ENCODE data around the gene KCNQ1.

Gene KCNQ1

GRCh38 chr11:2738551-2739431 is 294.0 kb downstream of the KCNQ1 start:
- Histone ChIP-seq H3K4me1 (ENCODE audit: control insufficient read depth, insufficient read depth, low read length) (peaks cover 5% of the 10 kb centered on the region), H3K27me3 (ENCODE audit: control insufficient read depth in 1 of 2, insufficient read depth in 2 of 2, low read length in 2 of 2) (no peaks in the 10 kb centered on the region), H3K4me3 (ENCODE audit: low read length in 2 of 2) (no peak overlapping the region), H3K9me3 (ENCODE audit: control insufficient read depth in 2 of 2, low read length in 2 of 2) (no peaks in the 10 kb centered on the region), H3K27ac (ENCODE audit: low read length) (no peak overlapping the region), H3K36me3 (ENCODE audit: control insufficient read depth in 2 of 2, insufficient read depth in 2 of 2, low read length in 2 of 2) (no peaks in the 10 kb centered on the region), H3K9ac (ENCODE audit: low read length in 2 of 2) (no peak overlapping the region)

GRCh38 chr11:2739531-2740274 is 294.9 kb downstream of the KCNQ1 start:
- no peak overlapping the region for H3K27ac ChIP-seq (ENCODE audit: low read length)
- peaks cover 5% of the 10 kb centered on the region for H3K4me1 ChIP-seq (ENCODE audit: control insufficient read depth, insufficient read depth, low read length)
- no peaks in the 10 kb centered on the region for H3K9me3 ChIP-seq (ENCODE audit: control insufficient read depth in 2 of 2, low read length in 2 of 2)
- H3K9ac ChIP-seq (ENCODE audit: low read length in 2 of 2), result no peak overlapping the region
- H3K4me3 ChIP-seq (ENCODE audit: low read length in 2 of 2), result no peak overlapping the region
- H3K36me3 ChIP-seq (ENCODE audit: control insufficient read depth in 2 of 2, insufficient read depth in 2 of 2, low read length in 2 of 2), result no peaks in the 10 kb centered on the region
- H3K27me3 ChIP-seq (ENCODE audit: control insufficient read depth in 1 of 2, insufficient read depth in 2 of 2, low read length in 2 of 2), result no peaks in the 10 kb centered on the region

DNA sequence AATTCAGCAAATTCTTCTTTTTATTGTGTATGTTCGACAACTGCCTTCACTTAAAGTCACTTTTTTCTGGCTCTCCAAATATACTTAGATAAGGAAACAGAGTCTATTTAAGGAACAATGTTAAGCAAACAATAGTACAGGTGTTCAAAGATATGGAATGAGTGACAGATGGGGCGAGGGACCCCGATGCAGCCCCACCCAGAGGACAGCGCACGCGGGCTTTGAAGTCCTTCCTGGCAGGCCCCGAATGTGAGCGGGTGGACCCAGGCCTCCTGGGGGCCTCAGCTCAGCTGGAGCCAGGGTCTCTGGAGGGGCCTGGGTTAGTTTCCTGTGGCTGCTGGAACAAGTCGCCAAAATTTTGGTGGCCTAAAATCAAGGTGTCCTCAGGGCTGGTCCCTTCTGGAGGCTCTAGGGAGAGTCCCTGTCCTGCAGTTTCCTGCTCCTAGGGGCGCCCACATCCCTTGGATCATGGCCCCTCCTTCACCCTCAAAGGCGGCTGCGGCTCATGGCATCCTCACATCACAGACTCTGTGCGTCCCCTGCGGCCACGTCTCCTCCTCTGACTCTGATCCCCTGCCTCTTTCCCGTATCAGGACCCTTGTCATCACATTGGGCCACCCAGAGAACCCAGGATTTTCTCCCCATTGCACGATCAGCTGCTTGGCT is 295.6 kb downstream of the KCNQ1 start:
- Histone ChIP-seq H3K36me3 (ENCODE audit: control insufficient read depth in 2 of 2, insufficient read depth in 2 of 2, low read length in 2 of 2) (no peaks in the 10 kb centered on the region), H3K27me3 (ENCODE audit: control insufficient read depth in 1 of 2, insufficient read depth in 2 of 2, low read length in 2 of 2) (no peaks in the 10 kb centered on the region), H3K4me1 (ENCODE audit: control insufficient read depth, insufficient read depth, low read length) (peaks cover 5% of the 10 kb centered on the region), H3K9ac (ENCODE audit: low read length in 2 of 2) (no peak overlapping the region), H3K4me3 (ENCODE audit: low read length in 2 of 2) (no peak overlapping the region), H3K27ac (ENCODE audit: low read length) (no peak overlapping the region), H3K9me3 (ENCODE audit: control insufficient read depth in 2 of 2, low read length in 2 of 2) (no peaks in the 10 kb centered on the region)

DNA sequence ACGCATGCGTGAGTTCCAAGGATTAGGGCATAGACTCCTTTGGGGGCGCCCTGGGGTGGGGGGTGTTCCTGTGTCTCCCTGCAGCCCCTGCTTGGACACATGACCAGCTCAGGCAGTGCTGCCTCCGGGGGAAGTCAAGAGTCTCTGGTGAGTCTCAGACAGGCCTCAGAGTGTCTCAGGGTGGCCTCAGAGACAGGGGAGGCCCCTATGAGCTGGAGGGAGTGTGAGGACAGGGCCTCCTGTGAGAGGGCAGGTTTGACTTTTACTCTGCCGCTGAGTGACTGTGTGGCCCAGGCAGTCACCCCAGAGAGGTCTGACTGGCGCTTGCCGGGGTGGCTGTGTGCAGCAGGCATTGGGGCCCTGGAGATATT is 296.2 kb downstream of the KCNQ1 start:
- peaks cover 5% of the 10 kb centered on the region for H3K4me1 ChIP-seq (ENCODE audit: control insufficient read depth, insufficient read depth, low read length)
- no peak overlapping the region for H3K9ac ChIP-seq (ENCODE audit: low read length in 2 of 2)
- no peak overlapping the region for H3K27ac ChIP-seq (ENCODE audit: low read length)
- no peaks in the 10 kb centered on the region for H3K27me3 ChIP-seq (ENCODE audit: control insufficient read depth in 1 of 2, insufficient read depth in 2 of 2, low read length in 2 of 2)
- H3K9me3 ChIP-seq (ENCODE audit: control insufficient read depth in 2 of 2, low read length in 2 of 2), result no peaks in the 10 kb centered on the region
- no peaks in the 10 kb centered on the region for H3K36me3 ChIP-seq (ENCODE audit: control insufficient read depth in 2 of 2, insufficient read depth in 2 of 2, low read length in 2 of 2)
- no peak overlapping the region for H3K4me3 ChIP-seq (ENCODE audit: low read length in 2 of 2)

- Histone ChIP-seq H3K4me3 (ENCODE audit: low read length in 2 of 2) (no peak overlapping the region), H3K36me3 (ENCODE audit: control insufficient read depth in 2 of 2, insufficient read depth in 2 of 2, low read length in 2 of 2) (no peaks in the 10 kb centered on the region), H3K9me3 (ENCODE audit: control insufficient read depth in 2 of 2, low read length in 2 of 2) (no peaks in the 10 kb centered on the region), H3K4me1 (ENCODE audit: control insufficient read depth, insufficient read depth, low read length) (peaks cover 5% of the 10 kb centered on the region), H3K27ac (ENCODE audit: low read length) (no peak overlapping the region), H3K9ac (ENCODE audit: low read length in 2 of 2) (no peak overlapping the region), H3K27me3 (ENCODE audit: control insufficient read depth in 1 of 2, insufficient read depth in 2 of 2, low read length in 2 of 2) (no peaks in the 10 kb centered on the region)
These were observed 296.7 kb downstream of the KCNQ1 start for GRCh38 chr11:2741377-2742131.

DNA sequence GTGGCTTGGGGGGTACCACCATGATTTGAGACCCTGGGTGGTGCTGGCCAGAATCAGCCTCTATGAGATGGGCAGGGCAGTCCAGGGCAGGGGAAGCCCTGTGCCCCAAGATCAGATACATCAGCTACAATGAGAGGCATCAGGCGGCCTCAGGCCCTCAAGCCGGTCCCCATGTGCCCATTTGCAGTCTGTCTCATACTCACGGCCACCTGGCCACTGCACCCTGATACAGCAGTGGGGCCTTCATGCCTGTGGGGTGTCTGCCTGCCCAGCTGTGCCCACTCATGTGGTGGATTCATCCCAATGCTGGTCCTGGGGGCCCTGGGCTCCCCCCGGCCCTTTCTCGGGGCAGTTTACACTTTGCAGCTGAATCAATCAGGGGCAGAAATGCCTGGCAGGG is 297.4 kb downstream of the KCNQ1 start:
- Histone ChIP-seq H3K9me3 (ENCODE audit: control insufficient read depth in 2 of 2, low read length in 2 of 2) (no peaks in the 10 kb centered on the region), H3K27me3 (ENCODE audit: control insufficient read depth in 1 of 2, insufficient read depth in 2 of 2, low read length in 2 of 2) (no peaks in the 10 kb centered on the region), H3K4me1 (ENCODE audit: control insufficient read depth, insufficient read depth, low read length) (peaks cover 5% of the 10 kb centered on the region), H3K27ac (ENCODE audit: low read length) (no peak overlapping the region), H3K9ac (ENCODE audit: low read length in 2 of 2) (no peak overlapping the region), H3K36me3 (ENCODE audit: control insufficient read depth in 2 of 2, insufficient read depth in 2 of 2, low read length in 2 of 2) (no peaks in the 10 kb centered on the region), H3K4me3 (ENCODE audit: low read length in 2 of 2) (no peak overlapping the region)

- peaks cover 5% of the 10 kb centered on the region for H3K4me1 ChIP-seq (ENCODE audit: control insufficient read depth, insufficient read depth, low read length)
- H3K36me3 ChIP-seq (ENCODE audit: control insufficient read depth in 2 of 2, insufficient read depth in 2 of 2, low read length in 2 of 2), result no peaks in the 10 kb centered on the region
- no peak overlapping the region for H3K9ac ChIP-seq (ENCODE audit: low read length in 2 of 2)
These were observed 298.0 kb downstream of the KCNQ1 start for GRCh38 chr11:2742611-2743426.

GRCh38 chr11:2743427-2744110 is 298.8 kb downstream of the KCNQ1 start:
- H3K27ac ChIP-seq (ENCODE audit: low read length), result no peak overlapping the region
- H3K4me1 ChIP-seq (ENCODE audit: control insufficient read depth, insufficient read depth, low read length), result peaks cover 5% of the 10 kb centered on the region
- no peak overlapping the region for H3K9ac ChIP-seq (ENCODE audit: low read length in 2 of 2)
- H3K36me3 ChIP-seq (ENCODE audit: control insufficient read depth in 2 of 2, insufficient read depth in 2 of 2, low read length in 2 of 2), result no peaks in the 10 kb centered on the region
- H3K9me3 ChIP-seq (ENCODE audit: control insufficient read depth in 2 of 2, low read length in 2 of 2), result no peaks in the 10 kb centered on the region
- H3K27me3 ChIP-seq (ENCODE audit: control insufficient read depth in 1 of 2, insufficient read depth in 2 of 2, low read length in 2 of 2), result no peaks in the 10 kb centered on the region
- no peak overlapping the region for H3K4me3 ChIP-seq (ENCODE audit: low read length in 2 of 2)

More at GRCh38 chr11:2742611-2743426, 298.0 kb downstream of the KCNQ1 start:
- Histone ChIP-seq H3K9me3 (ENCODE audit: control insufficient read depth in 2 of 2, low read length in 2 of 2) (no peaks in the 10 kb centered on the region), H3K4me3 (ENCODE audit: low read length in 2 of 2) (no peak overlapping the region), H3K27ac (ENCODE audit: low read length) (no peak overlapping the region), H3K27me3 (ENCODE audit: control insufficient read depth in 1 of 2, insufficient read depth in 2 of 2, low read length in 2 of 2) (no peaks in the 10 kb centered on the region)

DNA sequence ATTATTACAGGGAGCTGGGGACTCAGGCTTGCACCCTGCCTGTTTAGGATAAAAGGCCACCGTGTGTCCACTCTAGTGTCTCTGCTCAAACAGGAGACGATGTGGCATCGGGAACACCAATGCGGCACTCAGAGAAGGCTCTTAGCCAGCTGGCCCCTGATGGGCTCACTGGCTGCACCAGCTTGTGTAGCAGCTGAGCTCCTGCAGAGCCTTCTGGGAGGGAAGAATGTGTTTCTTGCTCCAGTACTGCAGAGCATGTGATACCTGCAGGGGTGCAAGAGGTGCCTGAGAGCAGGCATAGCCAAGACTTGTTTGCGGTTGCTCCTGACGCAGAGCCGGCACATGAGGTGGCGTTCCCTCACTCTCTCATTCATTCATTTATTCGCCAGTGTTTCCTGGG is 299.4 kb downstream of the KCNQ1 start:
- Histone ChIP-seq H3K4me3 (ENCODE audit: low read length in 2 of 2) (no peak overlapping the region), H3K36me3 (ENCODE audit: control insufficient read depth in 2 of 2, insufficient read depth in 2 of 2, low read length in 2 of 2) (no peaks in the 10 kb centered on the region), H3K9me3 (ENCODE audit: control insufficient read depth in 2 of 2, low read length in 2 of 2) (no peaks in the 10 kb centered on the region), H3K9ac (ENCODE audit: low read length in 2 of 2) (no peak overlapping the region), H3K27me3 (ENCODE audit: control insufficient read depth in 1 of 2, insufficient read depth in 2 of 2, low read length in 2 of 2) (no peaks in the 10 kb centered on the region), H3K27ac (ENCODE audit: low read length) (no peak overlapping the region), H3K4me1 (ENCODE audit: control insufficient read depth, insufficient read depth, low read length) (peaks cover 5% of the 10 kb centered on the region)
